GM21360 (cell line): ENCODE measurements around the gene GRPEL2.

Source experiments
- ATAC-seq: cut with Tn5 transposase; IDR thresholded peaks from one replicate; pipeline ENCODE4 v1.9.1; 2021; ENCODE audit warnings: mild to moderate bottlenecking, moderate library complexity; ENCODE audit not compliant: unreplicated experiment

Gene GRPEL2, protein sequence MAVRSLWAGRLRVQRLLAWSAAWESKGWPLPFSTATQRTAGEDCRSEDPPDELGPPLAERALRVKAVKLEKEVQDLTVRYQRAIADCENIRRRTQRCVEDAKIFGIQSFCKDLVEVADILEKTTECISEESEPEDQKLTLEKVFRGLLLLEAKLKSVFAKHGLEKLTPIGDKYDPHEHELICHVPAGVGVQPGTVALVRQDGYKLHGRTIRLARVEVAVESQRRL

DNA sequence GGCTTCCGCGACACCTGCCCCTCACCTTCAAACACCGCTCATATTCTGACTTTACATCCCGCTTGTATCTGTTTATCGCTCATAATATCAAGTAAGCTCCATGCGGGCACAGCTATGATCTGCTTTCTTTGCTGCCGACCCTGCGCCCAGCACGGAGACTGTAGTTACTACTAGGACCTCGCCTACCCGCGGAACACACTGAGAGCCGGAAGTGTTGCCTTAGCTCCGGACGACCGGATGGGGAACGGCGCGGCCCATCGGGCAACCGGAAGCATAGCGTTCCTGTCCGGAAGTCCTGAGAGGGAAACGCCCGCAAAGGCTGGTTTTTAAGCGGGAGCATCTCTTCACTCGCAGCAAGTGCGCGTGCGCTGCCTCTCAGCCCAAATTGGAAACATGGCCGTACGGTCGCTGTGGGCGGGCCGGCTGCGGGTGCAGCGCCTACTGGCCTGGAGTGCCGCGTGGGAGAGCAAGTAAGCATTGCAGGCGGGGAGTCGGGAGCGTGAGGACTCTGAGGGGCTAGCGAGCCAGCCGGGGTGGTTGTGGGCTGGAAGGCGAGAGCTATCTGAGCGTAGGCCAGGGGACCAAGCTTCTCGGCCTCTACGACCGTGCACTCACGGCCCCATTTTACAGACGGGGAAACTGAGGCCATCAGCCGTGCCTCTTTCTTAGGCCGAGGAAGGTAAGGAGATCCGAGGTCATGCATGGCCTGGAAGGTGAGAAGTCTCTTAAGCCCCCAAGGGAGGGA, at the start of gene GRPEL2:
Gene GRPEL2, plus strand, starts transcription at position 353 of the 745 bp plus-strand sequence. Its CDS starts 41 bp downstream, at position 394.
- peak; percentile 97 for ATAC-seq

DNA sequence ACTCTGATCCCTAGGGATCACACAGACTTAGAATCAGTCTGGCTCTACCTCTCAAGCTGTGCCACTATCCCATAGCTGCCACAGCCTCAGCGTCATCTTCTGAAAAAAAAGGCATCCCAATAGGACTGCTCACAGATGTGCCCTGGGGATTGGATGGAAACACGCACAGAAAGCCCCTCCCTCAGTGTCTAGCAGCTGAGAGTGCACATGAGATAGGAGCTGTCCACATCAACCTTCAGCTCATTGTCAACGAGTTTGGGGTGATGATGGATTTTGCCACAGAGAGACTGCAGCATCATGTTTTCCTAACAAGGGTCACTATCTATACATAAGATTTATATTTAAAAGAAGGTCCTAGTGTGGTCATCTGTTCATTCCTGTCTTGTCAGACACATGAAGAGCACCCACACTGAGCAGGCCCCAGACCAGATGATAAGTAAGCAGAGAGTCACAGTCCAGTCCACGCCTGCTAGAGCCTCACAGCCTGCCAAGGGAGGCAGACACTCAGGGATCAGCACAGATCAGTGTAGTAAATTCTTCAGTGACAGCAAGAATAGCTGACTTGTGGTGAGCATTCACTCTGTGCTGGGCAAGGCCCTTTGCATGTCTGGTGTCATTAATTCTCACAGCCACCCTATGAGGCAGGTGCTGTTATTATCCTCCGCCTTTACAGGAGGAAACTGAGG, 47.8 kb upstream of the GRPEL2 start:
- no peak for ATAC-seq

DNA sequence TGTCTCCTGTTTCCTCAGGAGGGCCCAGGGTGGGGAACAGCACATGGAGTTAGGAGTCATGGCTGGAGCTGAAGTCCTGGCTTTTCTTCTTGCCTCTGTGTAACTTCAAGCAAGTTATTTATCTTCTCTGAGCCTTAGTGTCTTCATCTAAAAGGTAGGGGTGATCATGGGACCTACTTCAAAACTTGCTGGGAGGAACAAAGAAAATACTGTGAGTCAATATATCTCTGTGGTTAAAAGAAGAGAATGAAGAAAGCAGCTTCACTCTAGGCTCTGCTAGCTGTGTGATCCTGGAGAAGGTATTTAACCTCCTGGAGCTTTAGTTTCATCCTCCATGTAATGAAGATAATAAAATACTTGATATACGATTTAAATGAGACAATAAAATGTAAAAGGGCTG, 47.1 kb upstream of the GRPEL2 start:
- no peak for ATAC-seq

DNA sequence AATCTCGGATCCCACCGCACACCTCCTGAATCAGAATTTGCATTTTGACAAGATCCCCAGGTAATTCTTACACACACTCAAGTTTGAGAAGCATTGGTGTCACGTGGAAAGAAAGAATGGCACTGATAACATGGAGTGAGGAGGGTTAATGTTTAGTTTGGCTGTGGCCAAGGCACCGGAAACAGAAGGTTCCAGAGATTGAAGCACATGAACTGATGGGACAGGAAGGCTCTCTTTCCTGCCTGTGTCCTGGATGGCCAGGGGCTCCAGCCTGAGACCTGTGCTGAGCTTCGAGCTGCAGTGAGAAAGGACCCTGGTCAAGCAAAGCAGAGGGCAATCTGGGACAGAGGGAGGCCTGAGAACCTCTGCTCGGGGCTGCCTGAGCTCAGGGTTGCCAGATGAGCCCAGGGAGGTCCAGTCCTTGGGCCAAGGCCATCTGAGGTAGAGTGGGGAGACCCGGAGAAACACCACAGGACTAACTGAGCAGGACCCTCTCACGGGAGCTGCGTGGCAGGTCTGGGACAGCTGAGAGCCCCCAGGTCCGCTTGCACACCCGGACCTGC, 46.4 kb upstream of the GRPEL2 start:
- ATAC-seq: no peak

DNA sequence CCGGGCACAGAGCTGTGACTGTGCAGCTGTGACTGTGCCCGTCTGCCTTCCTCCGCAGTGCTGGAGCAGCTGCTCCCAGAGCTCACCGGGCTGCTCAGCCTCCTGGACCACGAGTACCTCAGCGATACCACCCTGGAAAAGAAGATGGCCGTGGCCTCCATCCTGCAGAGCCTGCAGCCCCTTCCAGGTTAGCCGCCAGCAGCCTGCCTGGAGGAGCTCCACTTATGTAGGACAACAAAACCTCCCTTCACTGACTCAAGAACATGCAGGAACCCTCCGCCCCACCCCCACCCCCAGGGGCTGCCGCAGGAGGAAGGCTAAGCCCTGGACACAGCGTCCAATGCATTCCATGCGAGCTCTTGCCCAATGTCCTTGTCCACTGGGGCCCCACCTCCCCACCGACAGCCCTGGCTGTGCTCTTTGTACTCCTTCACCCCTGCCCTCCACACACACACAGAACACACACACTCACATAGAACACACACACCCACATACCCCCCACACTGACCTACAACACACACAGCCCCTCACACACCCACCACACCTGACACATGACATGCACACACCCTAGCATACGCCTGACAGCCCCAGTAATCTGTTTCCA, 45.7 kb upstream of the GRPEL2 start:
- ATAC-seq: no peak

DNA sequence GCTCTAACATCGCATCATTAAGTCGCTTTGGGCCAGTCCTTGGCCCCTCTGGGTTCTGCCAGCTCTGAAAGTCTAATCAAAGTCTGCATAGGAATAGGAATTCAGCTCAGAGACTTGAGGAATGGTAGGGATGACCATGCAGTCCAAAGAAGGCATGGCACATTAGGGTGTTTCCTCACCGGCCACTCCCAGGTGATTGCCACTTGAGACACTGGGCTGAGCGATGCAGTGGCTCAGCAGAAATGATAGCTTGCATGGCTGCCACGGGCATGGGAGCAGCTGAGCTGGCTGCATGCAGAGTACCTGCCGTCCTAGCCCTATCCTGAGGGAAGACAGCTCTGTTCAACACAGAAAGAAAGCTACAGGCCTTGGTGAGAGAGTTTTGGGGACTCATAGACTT, 44.9 kb upstream of the GRPEL2 start:
- no peak for ATAC-seq

DNA sequence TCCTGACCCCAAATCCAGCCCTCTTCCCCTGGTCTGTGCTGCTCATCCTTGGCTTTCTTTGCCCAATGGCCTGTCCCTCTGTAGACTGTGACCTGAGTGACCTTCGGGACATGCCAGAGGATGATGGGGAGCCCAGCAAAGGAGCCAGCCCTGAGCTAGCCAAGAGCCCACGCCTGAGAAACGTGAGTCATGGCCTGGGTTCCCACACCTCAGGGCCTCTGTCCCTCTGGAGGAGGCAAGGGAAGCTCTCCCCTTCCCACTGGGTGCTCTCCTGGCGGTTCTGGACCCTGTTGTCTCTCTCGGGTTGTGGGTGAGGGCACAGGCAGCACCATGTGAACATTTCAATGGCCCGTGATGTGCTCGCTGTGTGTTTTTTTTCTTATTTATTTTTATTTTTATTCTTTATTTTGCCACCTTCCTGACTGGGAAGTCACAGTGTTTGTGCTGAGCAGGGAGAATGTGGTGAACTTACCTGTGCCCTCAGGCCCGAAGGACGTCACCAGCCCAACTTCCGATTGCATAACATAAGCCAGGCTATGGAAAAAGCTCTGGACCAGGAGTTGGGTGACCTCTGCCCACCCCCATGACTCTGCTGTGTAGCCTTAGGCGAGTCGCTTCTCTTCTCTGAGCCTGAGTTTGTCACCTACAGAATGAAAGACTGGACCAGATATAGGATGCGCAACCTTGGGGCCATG, 44.1 kb upstream of the GRPEL2 start:
- ATAC-seq: no peak

DNA sequence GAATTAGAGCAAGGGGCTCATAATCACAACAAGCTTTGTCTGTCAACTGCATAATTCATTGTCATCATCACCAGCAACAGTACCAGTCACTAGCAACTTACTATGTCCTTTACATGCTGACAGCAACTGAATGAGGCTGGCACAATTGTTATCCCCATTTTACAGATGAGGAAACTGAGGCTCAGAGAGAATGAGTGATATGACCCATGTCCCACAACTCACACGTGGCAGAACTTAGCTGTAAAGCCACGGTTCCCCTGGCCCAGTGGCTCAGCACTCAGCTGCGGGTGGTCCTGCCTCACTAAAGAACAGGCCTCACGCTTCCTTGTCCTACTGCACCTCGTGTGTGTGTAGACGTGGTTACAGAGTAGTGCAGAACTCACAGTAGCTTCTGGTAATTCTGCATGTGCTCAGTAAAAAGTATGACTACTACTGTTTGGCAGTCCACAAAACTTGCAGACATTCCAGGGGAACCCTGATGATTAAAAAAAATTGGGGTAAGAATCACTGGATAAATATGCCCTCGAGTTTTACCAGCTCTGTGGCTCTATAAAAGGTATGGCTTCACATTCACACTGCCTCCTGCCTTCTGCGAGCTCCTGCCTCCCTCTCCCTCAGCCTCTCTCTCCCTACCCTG, 43.4 kb upstream of the GRPEL2 start:
- ATAC-seq: no peak

DNA sequence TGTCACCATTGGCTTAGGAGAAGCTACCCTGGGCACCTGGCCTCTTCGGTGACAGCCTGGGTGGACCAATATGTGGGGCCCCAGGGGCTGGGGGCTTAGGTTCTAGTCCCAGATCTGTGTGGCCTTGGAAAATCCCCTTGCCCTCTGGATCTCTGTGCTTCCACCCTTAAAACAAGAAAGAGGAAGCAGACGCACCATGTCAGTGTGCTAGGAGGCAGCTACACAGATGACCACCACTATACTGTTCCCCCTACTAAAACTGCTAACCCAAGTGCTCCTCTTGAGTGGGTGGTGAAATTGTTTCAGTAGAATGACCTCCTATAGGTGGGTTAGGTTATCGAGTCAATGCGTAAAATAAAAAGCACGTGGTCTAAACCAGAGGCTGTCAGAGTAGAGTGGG, 42.7 kb upstream of the GRPEL2 start:
- no peak for ATAC-seq

DNA sequence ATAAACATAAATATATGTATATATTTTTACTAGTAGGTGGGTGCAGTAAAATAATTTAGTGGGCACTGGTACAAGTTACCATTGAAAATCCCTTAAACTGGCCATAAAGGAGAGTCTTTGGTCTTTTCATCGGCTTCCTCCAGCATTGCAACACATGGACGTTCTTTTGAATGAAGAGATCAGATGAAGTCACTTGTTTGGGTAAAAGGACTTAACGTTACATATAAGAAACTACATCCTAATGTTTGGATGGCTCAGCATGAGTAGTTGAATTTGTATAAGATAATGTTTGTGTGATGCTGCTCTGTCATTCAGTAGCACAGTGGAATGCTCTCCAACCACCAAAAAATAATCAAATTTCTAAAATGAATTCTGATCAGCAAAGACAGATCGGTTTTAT, 42.1 kb upstream of the GRPEL2 start:
- no peak for ATAC-seq

DNA sequence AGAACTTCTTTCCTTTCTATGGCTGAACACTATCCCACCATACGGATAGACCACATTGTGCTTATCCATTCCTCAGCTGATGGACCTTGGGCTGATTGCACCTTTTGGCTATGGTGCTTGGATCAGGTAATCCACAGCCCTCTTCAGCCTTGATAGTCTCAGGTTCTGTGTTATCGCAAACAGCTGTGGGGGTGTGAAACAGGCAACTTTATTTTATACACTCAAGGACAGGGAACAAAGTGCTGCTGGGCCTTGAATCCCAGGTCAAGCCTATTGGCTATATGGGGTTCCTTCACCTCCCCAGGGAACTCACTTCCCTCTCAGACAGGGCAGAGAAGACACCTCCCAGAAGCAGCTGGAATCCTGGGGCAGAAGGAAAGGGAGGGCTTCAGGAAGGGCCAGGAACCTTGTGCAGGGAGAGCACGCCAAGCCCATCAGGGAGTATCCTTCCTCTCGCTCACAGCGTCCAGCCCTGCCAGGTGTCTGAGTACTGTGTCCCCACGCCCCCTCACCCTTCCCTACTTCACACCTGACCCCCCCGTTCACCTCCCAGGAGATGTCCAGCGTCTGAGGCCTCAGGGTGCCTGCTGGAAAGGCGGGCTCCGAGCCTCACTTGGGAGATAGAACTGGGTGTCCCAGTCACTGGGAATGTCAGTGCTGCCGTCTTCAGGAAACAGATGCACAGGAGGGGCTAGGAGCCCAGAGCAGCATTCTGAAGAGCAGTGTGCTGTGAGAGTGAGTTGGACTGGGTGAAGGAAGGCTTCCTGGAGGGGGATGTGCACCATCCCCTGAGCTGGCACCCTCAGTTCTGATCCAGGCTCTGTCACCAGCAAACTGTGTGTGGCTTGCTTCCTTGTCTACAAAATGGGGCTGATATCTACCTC, 40.9 kb upstream of the GRPEL2 start:
- ATAC-seq: no peak

DNA sequence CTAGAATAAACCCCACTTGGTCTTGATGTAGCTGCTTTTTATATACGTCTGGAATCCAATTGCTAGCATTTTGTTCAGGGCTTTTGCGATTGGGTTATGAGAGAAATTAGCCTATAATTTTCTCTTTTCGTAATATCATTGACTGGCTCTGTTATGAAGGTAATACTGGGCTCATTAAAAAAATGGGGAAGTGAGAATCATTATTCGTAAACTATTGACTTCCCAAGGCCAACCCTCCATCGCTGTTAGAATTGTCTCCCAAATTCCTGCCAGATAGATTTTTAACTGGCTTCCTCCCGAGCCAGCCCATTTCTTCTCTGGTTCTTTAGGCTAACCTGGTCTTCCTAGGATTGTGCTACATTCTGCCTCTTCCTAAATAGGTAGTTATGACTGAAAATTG, 35.9 kb upstream of the GRPEL2 start:
- no peak for ATAC-seq

DNA sequence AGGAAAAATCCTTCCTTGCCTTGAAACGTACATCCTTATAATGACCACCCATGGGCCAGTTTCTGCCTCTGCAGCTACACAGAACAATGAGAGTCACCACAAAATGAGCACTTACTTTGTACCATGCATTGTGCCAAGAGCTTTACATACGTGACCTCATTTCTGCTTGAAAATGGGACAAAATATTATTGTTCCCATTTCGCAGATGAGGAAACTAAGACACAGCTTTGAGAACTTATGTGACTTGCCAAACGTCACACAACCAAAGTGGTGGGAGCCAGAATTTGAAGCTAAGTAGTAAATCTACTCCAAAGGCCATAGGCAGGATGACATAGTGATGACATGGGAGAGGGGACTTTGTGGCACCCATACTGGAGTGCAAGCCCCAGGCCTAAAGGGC, 34.8 kb upstream of the GRPEL2 start:
- ATAC-seq: no peak

DNA sequence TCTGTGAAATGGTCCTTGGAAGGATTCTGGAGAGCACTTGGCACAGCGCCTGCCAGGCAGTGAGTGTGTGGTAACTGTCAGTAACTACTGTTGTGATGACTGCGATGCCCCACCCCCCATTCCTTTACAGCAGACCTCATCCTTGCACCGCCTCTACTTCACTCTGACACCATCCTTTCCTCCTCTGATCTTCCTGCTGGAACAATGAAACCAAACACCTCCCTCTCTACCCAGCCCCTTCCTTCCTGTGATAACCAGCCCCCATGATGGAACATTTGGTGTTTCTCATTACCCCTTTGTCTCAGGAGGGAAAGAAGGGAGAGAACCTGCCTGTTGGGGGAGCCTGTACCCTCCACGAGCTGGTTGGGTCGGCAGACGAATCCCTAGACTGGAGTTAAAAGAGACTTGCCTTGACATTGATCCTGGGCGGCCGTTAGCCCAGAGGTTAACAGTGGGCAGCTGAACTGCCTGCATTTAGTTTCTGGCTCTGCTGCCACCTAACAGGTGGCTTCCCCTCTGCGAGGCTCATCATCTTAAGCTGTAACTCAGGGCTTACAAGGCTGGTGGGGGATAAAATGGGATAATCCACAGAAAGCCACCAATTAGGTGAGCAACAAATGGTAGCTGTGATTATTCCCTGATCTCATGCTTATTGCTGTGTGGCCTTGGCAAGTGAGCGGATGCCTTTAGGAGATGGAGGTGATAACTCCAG, 34.2 kb upstream of the GRPEL2 start:
- ATAC-seq: no peak

DNA sequence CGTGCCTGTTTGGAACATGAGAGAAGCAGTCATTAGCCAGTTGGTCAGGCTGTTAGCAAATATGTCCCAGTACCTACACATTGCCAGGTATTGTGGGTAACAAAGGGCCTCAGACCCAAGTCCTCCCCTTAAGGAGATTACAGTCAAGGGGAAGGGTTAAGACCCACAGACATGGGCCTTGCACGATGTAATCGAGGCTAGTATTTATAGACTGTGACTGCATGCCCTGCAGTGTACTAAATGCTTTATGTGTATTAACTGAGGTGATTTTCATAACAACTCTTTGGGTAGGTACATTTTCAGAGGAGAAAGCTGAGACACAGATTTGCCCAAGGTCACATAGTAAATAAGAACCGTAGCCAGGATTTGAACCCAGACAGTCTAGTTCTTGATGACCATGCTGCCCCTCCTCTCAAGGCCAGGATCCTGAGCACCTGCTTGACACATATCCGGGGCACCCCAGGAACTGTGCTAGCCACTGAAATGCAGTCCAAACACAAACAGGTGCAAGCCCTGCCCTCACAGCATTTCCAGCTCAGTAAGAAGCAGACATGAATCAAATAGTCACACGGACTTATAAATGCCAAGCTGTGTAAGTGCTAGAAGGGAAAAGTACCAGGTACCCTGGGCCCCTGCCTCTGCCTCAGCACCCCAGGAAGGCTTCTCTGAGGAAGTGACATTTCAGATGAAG, 32.0 kb upstream of the GRPEL2 start:
- no peak for ATAC-seq

DNA sequence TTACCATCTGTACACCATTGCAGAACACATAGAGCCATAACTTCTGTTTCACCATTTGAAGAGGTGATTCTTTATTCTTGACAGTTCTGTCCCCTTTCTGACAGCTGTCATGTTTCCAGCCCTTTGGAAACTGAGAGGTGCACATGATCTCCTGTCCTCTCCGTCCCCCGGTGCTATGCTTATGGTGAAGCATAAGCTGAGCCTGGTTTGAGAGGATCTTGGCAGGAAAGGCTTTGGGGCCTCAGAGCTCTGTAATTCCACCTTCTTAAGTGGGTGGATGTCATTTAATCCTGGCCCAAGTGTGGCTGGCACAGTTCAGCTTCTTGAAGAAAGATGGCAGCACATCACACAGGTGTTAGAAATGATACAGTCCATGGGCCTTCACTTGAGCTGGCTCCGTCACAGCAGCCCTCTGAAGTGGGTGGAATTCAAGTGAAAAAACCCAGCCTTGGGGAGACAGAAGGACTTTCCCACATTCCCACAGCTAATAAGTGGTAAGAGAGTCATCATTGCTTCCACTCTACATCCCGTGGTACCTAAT, 30.7 kb upstream of the GRPEL2 start:
- no peak for ATAC-seq

DNA sequence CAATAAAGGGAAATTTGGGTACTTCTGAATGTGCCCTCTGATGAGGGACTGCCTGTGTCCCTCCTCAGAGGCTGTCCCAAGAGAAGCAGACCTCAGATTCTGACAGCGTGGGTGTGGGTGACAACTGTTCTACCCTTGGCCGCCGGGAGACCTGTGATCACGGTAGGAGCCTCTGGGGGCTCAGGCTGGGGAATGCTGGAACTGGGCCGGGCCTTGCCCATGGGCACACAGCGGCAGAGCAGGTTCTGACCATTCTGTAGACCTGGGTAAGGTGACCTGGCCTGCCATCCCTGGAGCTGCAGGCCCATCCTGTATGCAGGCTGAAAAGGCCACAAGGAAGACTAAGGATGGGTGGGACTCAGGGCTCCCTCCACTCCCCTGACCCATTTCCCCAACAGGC, 29.5 kb upstream of the GRPEL2 start:
- no peak for ATAC-seq
